Activated B cell treated with CpG ODN at 0.5 μM for 24 hours (primary cell): ENCODE measurements around the gene KAZN. TPM values are rescaled to one million over a fixed set of nuclear protein-coding genes. Genes with fewer than 3 reads are reported as not detected.
"Not testable (repeated sequence)": the region's sequence is repeated elsewhere in the genome, so short reads cannot be mapped to it uniquely, and the experiment has no call there.

Source experiments
- ATAC-seq: fragments of 200-7000 bp; cut with Tn5 transposase; one replicate; pipeline ENCODE4 v1.10.0; 2021; ENCODE audit warnings: low read depth, mild to moderate bottlenecking, moderate library complexity
- CTCF ChIA-PET: fragments of 350-600 bp; sonication (Branson Sonifier 250); formaldehyde crosslinking; loops from one replicate; lab custom pipeline; 2021; ENCODE audit warnings: antibody characterized with exemption; lab: Charles Lee
- POLR2A ChIA-PET: fragments of 350-600 bp; sonication (Branson Sonifier 250); formaldehyde crosslinking; loops from one replicate; lab custom pipeline; 2021; ENCODE audit warnings: antibody characterized with exemption; lab: Charles Lee
- DNase-seq: peaks from one replicate; pipeline ENCODE4 v3.0.0; 2022
- H3K27ac Mint-ChIP-seq: one replicate; pipeline ENCODE4 v1.8.0; 2020; ENCODE audit warnings: mixed read lengths
- H3K27me3 Mint-ChIP-seq: one replicate; pipeline ENCODE4 v1.8.0; 2021; ENCODE audit warnings: mixed read lengths
- H3K36me3 Mint-ChIP-seq: one replicate; pipeline ENCODE4 v1.8.0; 2021; ENCODE audit warnings: low read depth, mixed read lengths
- H3K4me1 Mint-ChIP-seq: one replicate; pipeline ENCODE4 v1.8.0; 2021; ENCODE audit warnings: mixed read lengths
- H3K4me3 Mint-ChIP-seq: one replicate; pipeline ENCODE4 v1.8.0; 2020; ENCODE audit warnings: mild to moderate bottlenecking, mixed read lengths
- H3K9me3 Mint-ChIP-seq: one replicate; pipeline ENCODE4 v1.8.0; 2020; ENCODE audit warnings: mixed read lengths
- CTCF ChIP-seq: fragments of 200-600 bp; IDR thresholded peaks from one replicate; pipeline ENCODE4 v1.8.0; 2022; ENCODE audit warnings: antibody characterized with exemption, mild to moderate bottlenecking
- intact Hi-C: fragments of 100-400 bp; cut with micrococcal nuclease; formaldehyde crosslinking; loops from one replicate; pipeline ENCODE4 v1.15.1; 2024
- total RNA-seq: library from RNA; stranded (reverse); gene quantifications from 2 replicates; pipeline ENCODE4 v1.2.3, GENCODE V29; 2022

KAZN gene
- total RNA-seq, 1 donor from 2014 or later: 0.73 TPM

GRCh38 chr1:14577261-14577660 is 21.2 kb upstream of the KAZN start:
- Mint-ChIP-seq H3K27ac (no peak overlapping the region), H3K4me3 (no peak overlapping the region), H3K4me1 (no peaks in the 10 kb centered on the region), H3K9me3 (peaks cover 11% of the 10 kb centered on the region), H3K27me3 (no peaks in the 10 kb centered on the region), H3K36me3 (no peaks in the 10 kb centered on the region)
- ATAC-seq: no peak
- POLR2A ChIA-PET: no interaction called here
- no peak for TF ChIP-seq CTCF
- intact Hi-C loops: no loop called here
- DNase-seq: no peak
- CTCF ChIA-PET: no interaction called here

- TF ChIP-seq CTCF: no peak
- no peak for DNase-seq
- no peak for ATAC-seq
- no peak overlapping the region for H3K27ac Mint-ChIP-seq
- POLR2A ChIA-PET: no interaction called here
- H3K9me3 Mint-ChIP-seq: peaks cover 11% of the 10 kb centered on the region
- intact Hi-C loops: no loop called here
- no peaks in the 10 kb centered on the region for H3K4me1 Mint-ChIP-seq
- H3K36me3 Mint-ChIP-seq: no peaks in the 10 kb centered on the region
- H3K4me3 Mint-ChIP-seq: no peak overlapping the region
- CTCF ChIA-PET: no interaction called here
- no peaks in the 10 kb centered on the region for H3K27me3 Mint-ChIP-seq
Observed at GRCh38 chr1:14578156-14578555, 20.3 kb upstream of the KAZN start.

GRCh38 chr1:14580295-14580694 is 18.2 kb upstream of the KAZN start:
- ATAC-seq, H3K9me3 Mint-ChIP-seq, H3K27ac Mint-ChIP-seq, H3K36me3 Mint-ChIP-seq, H3K27me3 Mint-ChIP-seq, CTCF ChIA-PET, intact Hi-C loops, POLR2A ChIA-PET, DNase-seq, H3K4me3 Mint-ChIP-seq, H3K4me1 Mint-ChIP-seq: not testable (repeated sequence)

GRCh38 chr1:14580986-14581385 is 17.5 kb upstream of the KAZN start:
- POLR2A ChIA-PET: no interaction called here
- no peak for TF ChIP-seq CTCF
- H3K4me3 Mint-ChIP-seq: no peak overlapping the region
- H3K4me1 Mint-ChIP-seq: no peaks in the 10 kb centered on the region
- peaks cover 9% of the 10 kb centered on the region for H3K9me3 Mint-ChIP-seq
- no peaks in the 10 kb centered on the region for H3K36me3 Mint-ChIP-seq
- no peak overlapping the region for H3K27ac Mint-ChIP-seq
- CTCF ChIA-PET: no interaction called here
- DNase-seq (no peak), ATAC-seq (no peak)
- no peaks in the 10 kb centered on the region for H3K27me3 Mint-ChIP-seq
- intact Hi-C loops: no loop called here

GRCh38 chr1:14583788-14584187 is 14.7 kb upstream of the KAZN start:
- Mint-ChIP-seq H3K9me3 (peaks cover 9% of the 10 kb centered on the region), H3K27me3 (peaks cover 2% of the 10 kb centered on the region), H3K36me3 (no peaks in the 10 kb centered on the region), H3K27ac (no peak overlapping the region), H3K4me3 (no peak overlapping the region), H3K4me1 (no peaks in the 10 kb centered on the region)
- ATAC-seq (no peak), DNase-seq (no peak)
- ChIA-PET CTCF (no interaction called here), POLR2A (no interaction called here)
- intact Hi-C loops: no loop called here
- TF ChIP-seq CTCF: no peak

GRCh38 chr1:14585728-14586127 is 12.8 kb upstream of the KAZN start:
- ATAC-seq (no peak), DNase-seq (no peak)
- Mint-ChIP-seq H3K27ac (no peak overlapping the region), H3K9me3 (peaks cover 9% of the 10 kb centered on the region), H3K4me1 (no peaks in the 10 kb centered on the region), H3K27me3 (peaks cover 4% of the 10 kb centered on the region), H3K36me3 (no peaks in the 10 kb centered on the region), H3K4me3 (no peak overlapping the region)
- intact Hi-C loops: no loop called here
- ChIA-PET POLR2A (no interaction called here), CTCF (no interaction called here)
- TF ChIP-seq CTCF: no peak
